ENCODE results near the gene ABHD13. TPM values are rescaled to one million over a fixed set of nuclear protein-coding genes. Genes with fewer than 3 reads are reported as not detected.
"Not testable (repeated sequence)": the region's sequence is repeated elsewhere in the genome, so short reads cannot be mapped to it uniquely, and the experiment has no call there.

The ABHD13 gene
- total RNA-seq, 4 donors from 2014 or later = 8.7 to 30.0 (median 18.1) TPM

DNA sequence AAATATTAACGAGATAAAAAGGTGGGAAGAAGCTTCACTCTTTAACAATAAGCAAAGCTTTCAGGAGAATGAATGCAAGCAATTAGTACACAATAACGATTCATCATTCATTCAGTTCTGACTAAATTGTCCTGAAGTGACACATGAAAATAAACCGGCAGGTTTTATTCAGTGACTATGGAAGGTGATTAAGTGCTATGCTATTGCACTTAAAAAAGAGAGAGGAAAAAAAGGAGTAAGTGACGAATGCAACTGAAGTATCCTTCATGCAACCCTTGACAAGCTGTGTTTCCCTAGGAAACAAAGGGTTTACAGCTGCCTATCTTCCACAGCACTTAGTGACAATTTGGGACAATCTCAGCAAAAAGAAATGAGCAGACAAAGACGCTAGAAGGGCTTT is 4.2 kb upstream of the ABHD13 start:
- intact Hi-C loops (cut with DNase I; ENCODE audit: low total_unique reads) = no loop called here
- peaks cover 0 to 10% of the 10 kb centered on the region in 2 donors for H3K4me1 ChIP-seq
- H3K36me3 ChIP-seq = no peaks in the 10 kb centered on the region
- no peak overlapping the region for H3K4me3 ChIP-seq
- no peaks in the 10 kb centered on the region for H3K27me3 ChIP-seq
- H3K27ac ChIP-seq = no peak overlapping the region
- TF ChIP-seq POLR2A (IDR thresholded peaks at IDR 0.05) = no peak
- TF ChIP-seq, protein P1, sequence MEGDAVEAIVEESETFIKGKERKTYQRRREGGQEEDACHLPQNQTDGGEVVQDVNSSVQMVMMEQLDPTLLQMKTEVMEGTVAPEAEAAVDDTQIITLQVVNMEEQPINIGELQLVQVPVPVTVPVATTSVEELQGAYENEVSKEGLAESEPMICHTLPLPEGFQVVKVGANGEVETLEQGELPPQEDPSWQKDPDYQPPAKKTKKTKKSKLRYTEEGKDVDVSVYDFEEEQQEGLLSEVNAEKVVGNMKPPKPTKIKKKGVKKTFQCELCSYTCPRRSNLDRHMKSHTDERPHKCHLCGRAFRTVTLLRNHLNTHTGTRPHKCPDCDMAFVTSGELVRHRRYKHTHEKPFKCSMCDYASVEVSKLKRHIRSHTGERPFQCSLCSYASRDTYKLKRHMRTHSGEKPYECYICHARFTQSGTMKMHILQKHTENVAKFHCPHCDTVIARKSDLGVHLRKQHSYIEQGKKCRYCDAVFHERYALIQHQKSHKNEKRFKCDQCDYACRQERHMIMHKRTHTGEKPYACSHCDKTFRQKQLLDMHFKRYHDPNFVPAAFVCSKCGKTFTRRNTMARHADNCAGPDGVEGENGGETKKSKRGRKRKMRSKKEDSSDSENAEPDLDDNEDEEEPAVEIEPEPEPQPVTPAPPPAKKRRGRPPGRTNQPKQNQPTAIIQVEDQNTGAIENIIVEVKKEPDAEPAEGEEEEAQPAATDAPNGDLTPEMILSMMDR (IDR thresholded peaks at IDR 0.05) = no peak
- DNase-seq = no peak
- H3K9me3 ChIP-seq = no peaks in the 10 kb centered on the region

DNA sequence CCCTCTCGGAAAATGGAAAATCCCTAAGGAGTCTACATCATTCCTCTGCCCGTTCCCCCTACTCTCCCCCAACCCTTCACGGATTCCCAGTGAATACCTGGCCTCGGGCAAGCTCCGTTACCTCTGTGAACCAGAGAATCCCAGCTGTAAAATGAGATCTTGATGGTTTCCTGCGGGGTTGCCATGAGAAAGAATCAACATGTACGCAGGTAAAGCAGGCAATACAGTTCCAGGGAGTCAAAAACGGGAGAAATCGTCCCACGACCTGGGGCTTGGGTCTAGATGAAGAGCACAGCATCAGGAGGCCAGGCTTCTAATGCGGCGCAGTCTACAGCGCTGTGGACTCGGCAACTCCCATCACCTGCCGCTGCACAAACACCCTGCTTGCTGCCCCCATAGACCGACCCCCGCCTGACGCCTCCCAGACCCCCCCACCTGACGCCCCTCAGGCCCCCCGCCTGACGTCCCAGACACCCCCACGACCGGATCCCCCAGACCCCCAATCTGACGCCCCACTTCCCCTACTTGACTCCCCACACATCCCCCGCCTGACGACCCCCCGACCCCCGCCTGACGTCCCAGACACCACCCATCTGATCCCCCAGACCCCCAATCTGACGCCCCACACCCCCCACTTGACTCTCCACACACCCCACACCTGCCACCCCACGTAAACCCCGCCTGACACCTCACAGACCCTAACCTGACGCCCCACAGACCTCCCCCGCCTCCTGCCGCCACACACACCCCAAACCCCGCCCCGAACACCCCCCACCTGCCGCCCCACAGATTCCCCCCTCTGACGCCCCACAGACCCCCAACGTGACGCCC is 3.5 kb upstream of the ABHD13 start:
- H3K27me3 ChIP-seq = no peaks in the 10 kb centered on the region
- intact Hi-C loops (cut with DNase I; ENCODE audit: low total_unique reads) = no loop called here
- DNase-seq = peak in 1 of 2 donors; percentile 16
- no peaks in the 10 kb centered on the region for H3K36me3 ChIP-seq
- TF ChIP-seq, protein P1 (IDR thresholded peaks at IDR 0.05) = no peak
- no peak for TF ChIP-seq POLR2A (IDR thresholded peaks at IDR 0.05)
- H3K27ac ChIP-seq = peak overlapping the region in 1 of 2 donors; percentile 19
- H3K9me3 ChIP-seq = no peaks in the 10 kb centered on the region
- peaks cover 0 to 10% of the 10 kb centered on the region in 2 donors for H3K4me1 ChIP-seq
- peak overlapping the region; percentile 26 to 40 for H3K4me3 ChIP-seq

- Histone ChIP-seq H3K9me3 (no peaks in the 10 kb centered on the region), H3K4me1 (peaks cover 0 to 10% of the 10 kb centered on the region in 2 donors), H3K27me3 (no peaks in the 10 kb centered on the region), H3K4me3 (peak within 1 kb of the TSS; percentile 26 to 40), H3K36me3 (no peaks in the 10 kb centered on the region), H3K27ac (peak within 1 kb of the TSS; percentile 19 to 72)
- TF ChIP-seq POLR2A (IDR thresholded peaks at IDR 0.05) = no peak
- intact Hi-C loops (cut with DNase I; ENCODE audit: low total_unique reads) = no loop called here
- DNase-seq = peak; percentile 85 to 91
These were observed 2.8 kb upstream of the ABHD13 start, which contains the start of gene LIG4 for GRCh38 chr13:108215436-108215835. TSS of gene LIG4 (minus strand) at chr13:108215536. CDS start at chr13:108211268, 4,268 bp downstream.

- H3K4me1 ChIP-seq; H3K36me3 ChIP-seq; H3K9me3 ChIP-seq; intact Hi-C loops (cut with DNase I; ENCODE audit: low total_unique reads); H3K27me3 ChIP-seq; DNase-seq: not testable (repeated sequence)
- Histone ChIP-seq H3K27ac (peak overlapping the region; percentile 84 to 85), H3K4me3 (peak overlapping the region; percentile 82 to 94)
These were observed 717 bp upstream of the ABHD13 start for GRCh38 chr13:108217307-108218043.

- intact Hi-C loops (cut with DNase I; ENCODE audit: low total_unique reads) = no loop called here
- H3K9me3 ChIP-seq = no peaks in the 10 kb centered on the region
- no peak overlapping the region for H3K27ac ChIP-seq
- no peak overlapping the region for H3K4me3 ChIP-seq
- no peaks in the 10 kb centered on the region for H3K36me3 ChIP-seq
- no peak for TF ChIP-seq POLR2A (IDR thresholded peaks at IDR 0.05)
- TF ChIP-seq, protein P1 (IDR thresholded peaks at IDR 0.05) = no peak
- no peak for DNase-seq
- H3K27me3 ChIP-seq = no peaks in the 10 kb centered on the region
- H3K4me1 ChIP-seq = peaks cover 0 to 10% of the 10 kb centered on the region in 2 donors
These were observed 1.8 kb downstream of the ABHD13 start for GRCh38 chr13:108220041-108220440.
